KMS-11 (cell line): Measurements from ENCODE around the gene TLK1.

ENCODE experiments used
- H2AFZ ChIP-seq: fragments of 200-600 bp; sonication (generic); 2 replicates; pipeline ENCODE4 v1.6.1; 2016; ENCODE audit warnings: antibody characterized with exemption, mixed run types, low read depth
- H3K27ac ChIP-seq: fragments of 200-600 bp; sonication (generic); 2 replicates; pipeline ENCODE4 v1.6.1; 2016; ENCODE audit warnings: mild to moderate bottlenecking, mixed run types
- H3K27me3 ChIP-seq: fragments of 200-600 bp; sonication (generic); 2 replicates; pipeline ENCODE4 v1.6.1; 2017; ENCODE audit warnings: mild to moderate bottlenecking, low read depth, mixed run types, moderate library complexity; ENCODE audit not compliant: insufficient read depth
- H3K36me3 ChIP-seq: fragments of 200-600 bp; sonication (generic); 2 replicates; pipeline ENCODE4 v1.6.1; 2017; ENCODE audit warnings: mild to moderate bottlenecking, mixed run types; ENCODE audit not compliant: insufficient read depth
- H3K4me1 ChIP-seq: fragments of 200-600 bp; sonication (generic); 2 replicates; pipeline ENCODE4 v1.6.1; 2016; ENCODE audit warnings: mild to moderate bottlenecking, low read depth, mixed run types; ENCODE audit not compliant: poor library complexity, severe bottlenecking
- H3K4me2 ChIP-seq: fragments of 200-600 bp; sonication (generic); 2 replicates; pipeline ENCODE4 v1.7.0; 2016; ENCODE audit warnings: mild to moderate bottlenecking, mixed run types
- H3K4me3 ChIP-seq: fragments of 200-600 bp; sonication (generic); IDR thresholded peaks from 2 replicates; pipeline ENCODE4 v1.6.1; 2017; ENCODE audit warnings: low read depth, low read length, mixed read lengths; ENCODE audit not compliant: insufficient read depth
- H3K79me2 ChIP-seq: fragments of 200-600 bp; sonication (generic); 2 replicates; pipeline ENCODE4 v1.6.1; 2016; ENCODE audit warnings: low read depth, mixed run types; ENCODE audit not compliant: insufficient read depth
- H3K9ac ChIP-seq: fragments of 200-600 bp; sonication (generic); 2 replicates; pipeline ENCODE4 v1.6.1; 2016; ENCODE audit warnings: mild to moderate bottlenecking, mixed run types
- H4K20me1 ChIP-seq: fragments of 200-600 bp; sonication (generic); 2 replicates; pipeline ENCODE4 v1.6.1; 2016; ENCODE audit warnings: mild to moderate bottlenecking, mixed run types; ENCODE audit not compliant: insufficient read depth
- CTCF ChIP-seq: fragments of 200-600 bp; sonication (generic); conservative IDR thresholded peaks from 2 replicates; pipeline ENCODE4 v1.6.1; 2017; ENCODE audit warnings: low read depth, mild to moderate bottlenecking, antibody characterized with exemption, low read length, moderate library complexity, mixed read lengths

Gene TLK1

DNA sequence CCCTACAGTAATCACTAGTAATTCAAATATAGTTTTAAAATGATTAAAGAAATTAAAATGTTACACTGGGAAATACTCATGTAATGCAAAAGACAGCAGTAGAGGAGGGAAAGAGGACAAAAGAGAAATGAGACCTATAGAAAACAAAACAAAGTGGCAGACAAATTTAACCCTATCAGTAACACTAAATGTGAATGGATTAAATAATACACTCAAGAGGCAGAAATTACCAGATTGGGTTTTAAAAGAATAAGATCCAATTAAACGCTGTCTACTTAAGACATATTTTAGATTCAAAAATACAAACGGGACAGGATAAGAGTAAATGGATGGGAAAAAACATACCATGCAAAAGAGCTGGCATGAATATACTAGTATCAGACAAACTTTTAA, 17.0 kb downstream of the TLK1 start:
- no peak for TF ChIP-seq CTCF

DNA sequence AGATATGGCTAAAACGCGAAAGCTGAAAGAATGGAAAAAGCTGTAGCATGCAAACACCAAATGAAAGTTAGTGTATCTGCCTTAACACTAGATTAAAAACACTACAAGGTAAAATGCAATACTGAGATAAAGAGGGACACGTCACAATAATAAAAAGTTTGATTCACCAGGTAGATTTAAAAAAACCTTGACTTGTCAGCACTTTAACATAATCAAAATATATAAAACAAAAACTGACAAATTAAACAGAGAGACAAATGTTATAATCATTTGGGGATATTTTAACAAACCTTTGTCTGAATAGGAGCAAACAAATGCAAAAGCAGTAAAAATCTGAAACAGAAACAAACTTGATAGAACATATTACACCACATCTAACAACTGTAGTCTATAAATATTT, 18.3 kb downstream of the TLK1 start:
- Histone ChIP-seq H4K20me1 (peaks cover 38% of the 10 kb centered on the region), H3K4me2 (no peak overlapping the region), H3K27ac (no peak overlapping the region), H3K4me3 (no peak overlapping the region), H3K36me3 (no peaks in the 10 kb centered on the region), H3K79me2 (peaks cover 95% of the 10 kb centered on the region), H2AFZ (no peak overlapping the region), H3K27me3 (no peaks in the 10 kb centered on the region), H3K4me1 (peaks cover 32% of the 10 kb centered on the region), H3K9ac (no peak overlapping the region)
- TF ChIP-seq CTCF, result no peak

More for the DNA sequence above, 17.0 kb downstream of the TLK1 start:
- Histone ChIP-seq H3K4me3 (no peak overlapping the region), H3K27ac (no peak overlapping the region), H3K27me3 (no peaks in the 10 kb centered on the region), H3K4me1 (peaks cover 24% of the 10 kb centered on the region), H3K4me2 (no peak overlapping the region), H3K36me3 (no peaks in the 10 kb centered on the region), H4K20me1 (peaks cover 43% of the 10 kb centered on the region), H2AFZ (no peak overlapping the region), H3K9ac (no peak overlapping the region), H3K79me2 (peaks cover 95% of the 10 kb centered on the region)

GRCh38 chr2:171141320-171141719, 19.4 kb downstream of the TLK1 start:
- H4K20me1 ChIP-seq, result peaks cover 35% of the 10 kb centered on the region
- H3K4me2 ChIP-seq, result no peak overlapping the region; the same call in 1 of the 2 replicates

DNA sequence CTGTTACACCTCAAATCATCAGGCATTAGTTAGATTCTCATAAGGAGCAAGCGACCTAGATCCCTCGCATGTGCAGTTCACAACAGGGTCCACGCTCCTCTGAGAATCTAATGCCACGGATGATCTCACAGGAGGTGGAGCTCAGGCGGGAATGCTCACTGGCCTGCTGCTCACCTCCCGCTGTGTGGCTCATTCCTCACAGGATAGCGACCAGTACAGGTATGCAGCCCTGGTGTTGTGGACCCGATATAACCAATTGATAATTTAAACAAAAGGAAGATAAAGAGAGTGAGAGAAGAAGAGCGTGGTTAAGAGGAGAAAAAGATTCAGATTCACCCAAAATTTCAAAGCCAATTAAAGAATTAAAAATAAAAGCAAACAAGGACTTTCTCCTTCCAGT, 20.8 kb downstream of the TLK1 start:
- no peak overlapping the region for H2AFZ ChIP-seq
- peaks cover 50% of the 10 kb centered on the region for H3K4me1 ChIP-seq
- H4K20me1 ChIP-seq, result peaks cover 40% of the 10 kb centered on the region
- H3K27ac ChIP-seq, result no peak overlapping the region
- H3K4me3 ChIP-seq, result no peak overlapping the region
- peaks cover 94% of the 10 kb centered on the region for H3K79me2 ChIP-seq
- no peak overlapping the region for H3K9ac ChIP-seq
- H3K36me3 ChIP-seq, result no peaks in the 10 kb centered on the region
- no peaks in the 10 kb centered on the region for H3K27me3 ChIP-seq
- no peak for TF ChIP-seq CTCF
- no peak overlapping the region for H3K4me2 ChIP-seq

More at GRCh38 chr2:171141320-171141719, 19.4 kb downstream of the TLK1 start:
- H3K4me1 ChIP-seq, result peaks cover 43% of the 10 kb centered on the region
- H3K36me3 ChIP-seq, result no peaks in the 10 kb centered on the region
- no peak overlapping the region for H2AFZ ChIP-seq
- H3K27me3 ChIP-seq, result no peaks in the 10 kb centered on the region
- H3K79me2 ChIP-seq, result peaks cover 95% of the 10 kb centered on the region
- no peak overlapping the region for H3K27ac ChIP-seq
- H3K4me3 ChIP-seq, result no peak overlapping the region
- no peak for TF ChIP-seq CTCF
- H3K9ac ChIP-seq, result no peak overlapping the region
